HepG2 (cell line): ENCODE data around the gene APC2. TPM values are rescaled to one million over a fixed set of nuclear protein-coding genes. Genes with fewer than 3 reads are reported as not detected.
A peak's percentile ranks its signal among the peaks of the same experiment; 100 is the strongest.

Experiments
- CBFB ChIP-seq: sonication (generic); formaldehyde crosslinking; IDR thresholded peaks from 2 replicates; pipeline ENCODE4 v1.4.0; 2020; ENCODE audit warnings: missing genetic modification reagents
- CBX1 ChIP-seq: IDR thresholded peaks from one replicate; pipeline ENCODE4 v1.6.1; 2016; ENCODE audit warnings: antibody characterized with exemption, low read depth
- DPF2 ChIP-seq: sonication (generic); formaldehyde crosslinking; IDR thresholded peaks from 2 replicates; pipeline ENCODE4 v1.4.0; 2020; ENCODE audit warnings: mild to moderate bottlenecking, low read depth, missing genetic modification reagents, borderline replicate concordance
- FOXA1 ChIP-seq, 2 experiments: fragments of 450-650 bp in 1 of 2; sonication (generic) in 1 of 2; formaldehyde crosslinking in 1 of 2; IDR thresholded peaks; 2 replicates each; pipeline versions ENCODE4 v1.4.0 to v1.6.1; 2016 to 2020; ENCODE audit warnings: missing genetic modification reagents in 1 of 2
- FUBP1 ChIP-seq: sonication (generic); formaldehyde crosslinking; IDR thresholded peaks from 2 replicates; pipeline ENCODE4 v1.5.1; 2020; ENCODE audit warnings: missing genetic modification reagents, mild to moderate bottlenecking, borderline replicate concordance
- NPAS2 ChIP-seq: sonication (generic); formaldehyde crosslinking; IDR thresholded peaks from 2 replicates; pipeline ENCODE4 v1.8.0; 2022; ENCODE audit warnings: mild to moderate bottlenecking, missing genetic modification reagents, borderline replicate concordance
- SP5 ChIP-seq: IDR thresholded peaks from 2 replicates; pipeline ENCODE4 v1.6.1; 2016; ENCODE audit warnings: low read depth, borderline replicate concordance
- TCF12 ChIP-seq, 2 experiments: fragments of 450-650 bp in 1 of 2; sonication (generic) in 1 of 2; formaldehyde crosslinking in 1 of 2; IDR thresholded peaks; 2 replicates each; pipeline versions ENCODE4 v1.6.1 to v1.8.0; 2017 to 2022; ENCODE audit warnings: antibody characterized with exemption in 1 of 2, mild to moderate bottlenecking in 1 of 2, missing genetic modification reagents in 1 of 2, moderate library complexity in 1 of 2
- ZNF251 ChIP-seq: sonication (generic); formaldehyde crosslinking; IDR thresholded peaks from 2 replicates; pipeline ENCODE4 v1.9.0; 2021; ENCODE audit warnings: mild to moderate bottlenecking, missing genetic modification reagents
- ZNF274 ChIP-seq: sonication (generic); formaldehyde crosslinking; IDR thresholded peaks from 2 replicates; pipeline ENCODE4 v1.5.1; 2020; ENCODE audit warnings: mild to moderate bottlenecking, missing genetic modification reagents
- ZNF296 ChIP-seq: sonication (generic); formaldehyde crosslinking; conservative IDR thresholded peaks from 2 replicates; pipeline ENCODE4 v1.5.0; 2020; ENCODE audit warnings: mild to moderate bottlenecking, missing genetic modification reagents
- ZNF556 ChIP-seq: sonication (generic); formaldehyde crosslinking; IDR thresholded peaks from 2 replicates; pipeline ENCODE4 v1.4.0; 2020; ENCODE audit warnings: mild to moderate bottlenecking, missing genetic modification reagents, borderline replicate concordance
- ZNF589 ChIP-seq: sonication (generic); formaldehyde crosslinking; conservative IDR thresholded peaks from 2 replicates; pipeline ENCODE4 v1.8.0; 2022; ENCODE audit warnings: mild to moderate bottlenecking, moderate library complexity, missing genetic modification reagents
- ZNF704 ChIP-seq: sonication (generic); formaldehyde crosslinking; IDR thresholded peaks from 2 replicates; pipeline ENCODE4 v1.8.1; 2023; ENCODE audit warnings: mild to moderate bottlenecking, inconsistent platforms, moderate library complexity, missing genetic modification reagents, borderline replicate concordance
- ZNF782 ChIP-seq: sonication (generic); formaldehyde crosslinking; IDR thresholded peaks from 2 replicates; pipeline ENCODE4 v1.4.0; 2020; ENCODE audit warnings: missing genetic modification reagents, mild to moderate bottlenecking, borderline replicate concordance
- ZNF83 ChIP-seq: sonication (generic); formaldehyde crosslinking; IDR thresholded peaks from 2 replicates; pipeline ENCODE4 v1.4.0; 2020; ENCODE audit warnings: missing genetic modification reagents, mild to moderate bottlenecking, borderline replicate concordance
- ZSCAN20 ChIP-seq: sonication (generic); formaldehyde crosslinking; IDR thresholded peaks from 2 replicates; pipeline ENCODE4 v1.4.0; 2020; ENCODE audit warnings: missing genetic modification reagents, mild to moderate bottlenecking, borderline replicate concordance
- polyA plus RNA-seq, 8 experiments: library from polyadenylated mRNA; depleted of rRNA in 3 of 8; stranded (reverse) in 7 of 8; unstranded in 1 of 8; fragments of >200 nt; fragmentation: Illumina TruSeq in 4 of 8; extraction: Trizol in 4 of 8; gene quantifications; 2 replicates each; pipeline versions ENCODE4 v1.2.1 to v1.2.3, GENCODE V29; 2011 to 2016; ENCODE audit warnings: low read depth in 4 of 8, missing spikeins in 1 of 8, mixed read lengths in 1 of 8; ENCODE audit not compliant: insufficient read depth in 1 of 8
- total RNA-seq, 5 experiments: library from RNA; depleted of rRNA; stranded (reverse); fragments of >200 nt; fragmentation: Illumina TruSeq; extraction: Trizol; gene quantifications; 2 replicates each; pipeline ENCODE4 v1.2.3, GENCODE V29; 2016; ENCODE audit warnings: low read depth in 1 of 5
- TF ChIP-seq, protein P1 (sequence below): sonication (generic); formaldehyde crosslinking; IDR thresholded peaks from 2 replicates; pipeline ENCODE4 v1.5.0; 2020; ENCODE audit warnings: mild to moderate bottlenecking, missing genetic modification reagents
- TF ChIP-seq, protein P2 (sequence below): sonication (generic); formaldehyde crosslinking; IDR thresholded peaks from 2 replicates; pipeline ENCODE4 v1.8.0; 2022; ENCODE audit warnings: missing genetic modification reagents, mild to moderate bottlenecking, inconsistent platforms, borderline replicate concordance
- TF ChIP-seq, protein P3 (sequence below): sonication (generic); formaldehyde crosslinking; IDR thresholded peaks from 2 replicates; pipeline ENCODE4 v1.8.1; 2023; ENCODE audit warnings: mild to moderate bottlenecking, missing genetic modification reagents

Gene APC2
- total and polyA plus RNA-seq, 2 of the 13 experiments (the other 11 are each of a cell fraction or from before 2014, with no cell fraction given) = 0.08 to 0.22 TPM

DNA sequence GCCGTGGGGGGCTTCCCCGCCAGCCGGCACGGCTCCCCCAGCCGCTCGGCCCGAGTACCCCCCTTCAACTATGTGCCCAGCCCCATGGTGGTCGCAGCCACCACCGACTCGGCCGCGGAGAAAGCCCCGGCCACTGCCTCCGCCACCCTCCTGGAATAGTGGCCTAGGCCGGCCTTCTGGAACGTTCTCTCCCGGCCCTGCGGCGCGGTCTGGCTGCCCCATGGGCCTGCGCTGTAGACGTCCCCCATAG is 20.1 kb downstream of the APC2 start (continued):
- TF ChIP-seq ZNF704 (CRISPR knock-in tag) (0 out of 2 replicates have a peak, but pooled peaks have one; percentile 61), SP5 (no peak), ZNF556 (CRISPR knock-in tag) (no peak), ZNF274 (CRISPR knock-in tag) (no peak), ZNF296 (no peak), ZNF589 (CRISPR knock-in tag) (no peak; the same call in 1 of the 2 replicates), CBFB (no peak), FOXA1 (IDR thresholded peaks at IDR 0.05) (no peak), FOXA1 (CRISPR knock-in tag; IDR thresholded peaks at IDR 0.05) (no peak), FUBP1 (CRISPR knock-in tag) (no peak), NPAS2 (CRISPR knock-in tag) (no peak), ZNF251 (CRISPR knock-in tag) (no peak), TCF12 (IDR thresholded peaks at IDR 0.05) (no peak), TCF12 (CRISPR knock-in tag; IDR thresholded peaks at IDR 0.05) (peak; percentile 41; the same call in 1 of the 2 replicates), CBX1 (no peak), ZNF83 (0 out of 2 replicates have a peak, but pooled peaks have one; percentile 42), ZSCAN20 (CRISPR knock-in tag) (no peak), DPF2 (CRISPR knock-in tag) (no peak), ZNF782 (CRISPR knock-in tag) (no peak)
- TF ChIP-seq, protein P1, sequence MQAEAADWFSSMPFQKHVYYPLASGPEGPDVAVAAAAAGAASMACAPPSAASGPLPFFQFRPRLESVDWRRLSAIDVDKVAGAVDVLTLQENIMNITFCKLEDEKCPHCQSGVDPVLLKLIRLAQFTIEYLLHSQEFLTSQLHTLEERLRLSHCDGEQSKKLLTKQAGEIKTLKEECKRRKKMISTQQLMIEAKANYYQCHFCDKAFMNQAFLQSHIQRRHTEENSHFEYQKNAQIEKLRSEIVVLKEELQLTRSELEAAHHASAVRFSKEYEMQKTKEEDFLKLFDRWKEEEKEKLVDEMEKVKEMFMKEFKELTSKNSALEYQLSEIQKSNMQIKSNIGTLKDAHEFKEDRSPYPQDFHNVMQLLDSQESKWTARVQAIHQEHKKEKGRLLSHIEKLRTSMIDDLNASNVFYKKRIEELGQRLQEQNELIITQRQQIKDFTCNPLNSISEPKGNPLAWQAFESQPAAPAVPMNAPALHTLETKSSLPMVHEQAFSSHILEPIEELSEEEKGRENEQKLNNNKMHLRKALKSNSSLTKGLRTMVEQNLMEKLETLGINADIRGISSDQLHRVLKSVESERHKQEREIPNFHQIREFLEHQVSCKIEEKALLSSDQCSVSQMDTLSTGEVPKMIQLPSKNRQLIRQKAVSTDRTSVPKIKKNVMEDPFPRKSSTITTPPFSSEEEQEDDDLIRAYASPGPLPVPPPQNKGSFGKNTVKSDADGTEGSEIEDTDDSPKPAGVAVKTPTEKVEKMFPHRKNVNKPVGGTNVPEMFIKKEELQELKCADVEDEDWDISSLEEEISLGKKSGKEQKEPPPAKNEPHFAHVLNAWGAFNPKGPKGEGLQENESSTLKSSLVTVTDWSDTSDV (CRISPR knock-in tag) = no peak
- TF ChIP-seq, protein P2, sequence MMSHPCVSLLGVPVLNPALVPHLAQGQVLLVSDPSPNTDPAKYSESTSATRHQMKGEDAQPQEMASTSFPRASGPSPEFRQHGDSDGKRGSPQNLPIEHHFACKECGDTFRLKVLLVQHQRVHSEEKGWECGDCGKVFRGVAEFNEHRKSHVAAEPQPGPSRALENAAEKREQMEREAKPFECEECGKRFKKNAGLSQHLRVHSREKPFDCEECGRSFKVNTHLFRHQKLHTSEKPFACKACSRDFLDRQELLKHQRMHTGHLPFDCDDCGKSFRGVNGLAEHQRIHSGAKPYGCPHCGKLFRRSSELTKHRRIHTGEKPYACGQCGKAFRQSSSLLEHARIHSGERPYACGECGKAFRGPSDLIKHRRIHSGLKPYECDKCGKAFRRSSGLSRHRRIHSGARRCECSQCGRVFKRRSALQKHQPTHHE (CRISPR knock-in tag) = 0 out of 2 replicates have a peak, but pooled peaks have one; percentile 60
- TF ChIP-seq, protein P3, sequence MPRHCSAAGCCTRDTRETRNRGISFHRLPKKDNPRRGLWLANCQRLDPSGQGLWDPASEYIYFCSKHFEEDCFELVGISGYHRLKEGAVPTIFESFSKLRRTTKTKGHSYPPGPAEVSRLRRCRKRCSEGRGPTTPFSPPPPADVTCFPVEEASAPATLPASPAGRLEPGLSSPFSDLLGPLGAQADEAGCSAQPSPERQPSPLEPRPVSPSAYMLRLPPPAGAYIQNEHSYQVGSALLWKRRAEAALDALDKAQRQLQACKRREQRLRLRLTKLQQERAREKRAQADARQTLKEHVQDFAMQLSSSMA (CRISPR knock-in tag) = no peak
